Stomach (tissue), 4 donors: Measurements from ENCODE around the gene ANKLE1.
"Not testable (repeated sequence)": the region's sequence is repeated elsewhere in the genome, so short reads cannot be mapped to it uniquely, and the experiment has no call there.

Source experiments
- CTCF ChIP-seq, 7 experiments: fragments of 450-650 bp in 4 of 7; fragments of 200-600 bp in 3 of 7; sonication (generic) in 3 of 7; IDR thresholded peaks; one replicate each; pipeline ENCODE4 v1.5.1; 2016 to 2019; ENCODE audit warnings: antibody characterized with exemption in 7 of 7, control low read depth in 2 of 7, mild to moderate bottlenecking in 1 of 7
- EP300 ChIP-seq: sonication (generic); formaldehyde crosslinking; IDR thresholded peaks from one replicate; pipeline ENCODE4 v1.6.1; 2017; ENCODE audit warnings: antibody characterized with exemption
- POLR2A ChIP-seq, 4 donors: fragments of 450-650 bp; IDR thresholded peaks; one replicate each; pipeline ENCODE4 v1.6.1; 2016; ENCODE audit warnings: antibody characterized with exemption in 4 of 4, control low read depth in 2 of 4, mild to moderate bottlenecking in 1 of 4, moderate library complexity in 1 of 4
- POLR2AphosphoS5 ChIP-seq, 3 donors: sonication (generic); formaldehyde crosslinking; IDR thresholded peaks; one replicate each; pipeline ENCODE4 v1.6.1; 2016; ENCODE audit warnings: antibody characterized with exemption in 3 of 3

GRCh38 chr19:17295551-17295950 is 13.8 kb downstream of the ANKLE1 start:
- not testable (repeated sequence) for TF ChIP-seq CTCF (IDR thresholded peaks at IDR 0.05); POLR2A (IDR thresholded peaks at IDR 0.05); EP300; POLR2AphosphoS5 (IDR thresholded peaks at IDR 0.05)
